ENCODE data around the gene SLC25A24.
"Not testable (repeated sequence)": the region's sequence is repeated elsewhere in the genome, so short reads cannot be mapped to it uniquely, and the experiment has no call there.

Gene SLC25A24

DNA sequence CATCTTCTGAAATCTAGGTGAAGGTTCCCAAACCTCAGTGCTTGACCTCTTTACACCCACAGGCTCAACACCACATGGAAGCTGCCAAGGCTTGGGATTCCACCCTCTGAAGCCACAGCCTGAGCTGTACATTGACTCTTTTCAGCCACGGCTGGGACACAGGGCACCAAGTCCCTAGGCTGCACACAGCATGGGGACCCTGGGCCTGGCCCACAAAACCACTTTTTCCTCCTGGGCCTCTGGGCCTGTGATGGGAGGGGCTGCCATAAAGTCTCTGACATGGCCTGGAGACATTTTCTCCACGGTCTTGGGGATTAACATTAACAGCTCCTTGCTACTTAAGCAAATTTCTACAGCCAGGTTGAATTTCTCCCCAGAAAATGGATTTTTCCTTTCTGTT lies 67.8 kb downstream of the SLC25A24 start:
- DNase-seq, result not testable (repeated sequence)

DNA sequence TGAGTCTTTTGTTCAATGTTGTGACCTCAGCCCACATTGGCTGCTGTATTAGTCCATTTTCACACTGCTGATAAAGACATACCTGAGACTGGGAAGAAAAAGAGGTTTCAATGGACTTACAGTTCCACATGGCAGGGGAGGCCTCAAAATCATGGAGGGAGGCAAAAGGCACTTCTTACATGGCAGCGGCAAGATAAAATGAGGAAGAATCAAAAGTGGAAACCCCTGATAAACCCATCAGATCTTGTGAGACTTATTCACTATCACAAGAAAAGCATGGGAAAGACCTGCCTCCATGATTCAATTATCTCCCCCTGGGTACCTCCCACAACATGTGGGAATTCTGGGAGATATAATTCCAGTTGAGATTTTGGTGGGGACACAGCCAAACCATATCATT lies 68.9 kb downstream of the SLC25A24 start:
- not testable (repeated sequence) for DNase-seq

GRCh38 chr1:108130794-108131193 lies 69.3 kb downstream of the SLC25A24 start:
- DNase-seq, result peak; percentile 76

DNA sequence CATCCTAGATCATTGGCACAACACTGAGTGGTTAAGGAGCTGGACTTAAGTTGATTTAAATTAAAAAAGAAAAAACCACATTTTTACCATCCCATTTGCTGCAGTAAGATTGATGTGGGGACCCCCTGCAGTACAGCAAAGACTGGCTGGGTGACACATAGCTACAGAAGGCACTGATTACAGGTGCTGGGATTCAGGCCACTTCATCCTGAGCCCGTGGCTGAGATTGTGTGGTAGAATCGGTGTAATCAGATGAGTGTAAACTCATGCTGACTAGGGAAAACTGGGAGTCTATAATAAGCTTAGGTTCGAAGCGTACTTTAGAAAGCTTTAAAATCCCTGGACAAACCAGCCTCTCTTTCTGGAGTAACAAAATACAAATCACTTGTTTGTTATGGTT lies 70.1 kb downstream of the SLC25A24 start:
- no peak for DNase-seq

- DNase-seq, result peak; percentile 71
Observed at GRCh38 chr1:108125312-108126138, 74.6 kb downstream of the SLC25A24 start.

- no peak for DNase-seq
Observed at GRCh38 chr1:108124622-108125311, 75.4 kb downstream of the SLC25A24 start.

GRCh38 chr1:108124023-108124422 lies 76.1 kb downstream of the SLC25A24 start:
- no peak for DNase-seq

- no peak for DNase-seq
Observed at GRCh38 chr1:108121358-108122143, 78.6 kb downstream of the SLC25A24 start.

DNA sequence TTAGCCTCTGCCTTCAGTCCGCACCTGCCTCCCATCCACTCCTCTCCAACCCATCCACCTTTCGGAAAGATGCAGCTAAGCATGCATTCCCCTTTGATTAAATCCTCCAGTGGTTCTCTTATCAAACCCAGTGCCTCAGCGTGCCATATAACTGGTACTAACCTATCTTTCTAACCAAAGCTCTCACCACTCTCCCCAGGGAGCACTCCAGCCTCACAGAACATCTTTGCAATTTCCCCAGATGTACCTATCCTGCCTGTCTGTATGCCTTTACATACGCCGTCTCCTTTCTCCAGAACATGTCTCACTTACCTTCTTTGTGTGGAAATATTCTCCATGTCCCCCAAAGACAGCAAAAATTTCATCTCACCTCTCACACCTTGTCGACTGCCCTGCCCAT lies 80.0 kb downstream of the SLC25A24 start:
- no peak for DNase-seq

GRCh38 chr1:108119500-108119899 lies 80.6 kb downstream of the SLC25A24 start:
- peak; percentile 6 for DNase-seq

DNA sequence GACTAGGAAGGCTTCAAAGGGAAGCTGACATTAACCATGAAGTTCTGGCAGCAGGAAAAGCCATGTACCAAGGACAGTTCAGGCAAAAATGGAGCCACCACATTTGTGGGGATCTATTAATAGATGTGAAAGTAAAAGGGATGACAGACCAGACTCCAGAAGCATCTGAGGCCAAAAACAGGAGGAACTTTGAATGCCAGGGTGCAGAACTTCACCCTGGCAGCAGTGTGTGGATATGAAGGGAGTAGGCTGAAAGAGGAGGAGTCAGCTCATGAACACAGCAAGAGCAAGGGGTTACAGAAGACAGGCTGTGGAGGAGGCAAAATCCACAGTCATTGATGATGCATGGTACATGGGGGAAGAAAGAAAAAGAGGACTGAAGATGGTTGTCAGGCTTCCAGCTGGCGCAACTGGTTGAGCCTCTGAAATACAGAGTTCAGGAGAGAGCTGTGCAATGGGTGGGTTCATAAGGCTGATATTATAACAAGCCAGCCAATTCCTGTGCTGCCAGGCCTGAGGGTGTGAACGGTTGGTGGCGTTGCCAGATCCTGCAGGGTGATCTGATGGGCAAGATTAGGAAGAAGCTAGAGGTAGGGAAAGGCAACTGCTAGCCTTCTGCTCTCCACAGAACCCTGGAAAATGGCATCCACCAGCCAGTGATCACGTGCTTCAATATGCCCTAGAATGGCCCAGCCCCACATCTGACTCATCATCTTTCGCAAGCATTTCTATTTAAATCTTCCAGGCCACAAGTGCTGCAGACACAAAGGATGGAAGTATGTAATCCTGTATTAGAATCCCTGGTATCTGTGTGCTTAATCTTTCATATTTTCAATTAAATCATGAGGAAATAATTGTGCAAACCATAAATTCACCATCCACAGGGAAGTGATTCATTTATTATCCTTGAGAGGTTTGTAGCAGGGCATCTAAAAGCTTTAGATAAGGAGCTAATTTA lies 81.9 kb downstream of the SLC25A24 start:
- no peak for DNase-seq

DNA sequence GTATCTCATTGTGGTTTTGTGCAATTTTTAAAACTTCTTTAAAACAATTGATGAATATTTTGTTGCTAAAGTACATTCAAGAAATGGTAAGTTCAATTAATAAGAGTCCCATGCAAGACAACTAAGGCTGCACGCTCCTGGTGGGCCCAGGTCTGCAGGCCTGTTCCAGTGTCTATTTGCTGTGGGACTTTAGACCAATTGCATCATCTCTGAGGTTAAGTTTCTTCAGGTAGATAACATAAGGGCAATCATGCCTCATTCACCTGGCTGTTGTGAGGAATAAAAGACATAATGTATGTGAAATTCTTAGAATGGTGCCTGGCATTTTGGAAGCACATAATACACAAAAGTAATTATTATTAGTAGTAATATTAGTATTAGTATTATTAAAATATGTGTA lies 82.9 kb downstream of the SLC25A24 start:
- DNase-seq, result no peak

DNA sequence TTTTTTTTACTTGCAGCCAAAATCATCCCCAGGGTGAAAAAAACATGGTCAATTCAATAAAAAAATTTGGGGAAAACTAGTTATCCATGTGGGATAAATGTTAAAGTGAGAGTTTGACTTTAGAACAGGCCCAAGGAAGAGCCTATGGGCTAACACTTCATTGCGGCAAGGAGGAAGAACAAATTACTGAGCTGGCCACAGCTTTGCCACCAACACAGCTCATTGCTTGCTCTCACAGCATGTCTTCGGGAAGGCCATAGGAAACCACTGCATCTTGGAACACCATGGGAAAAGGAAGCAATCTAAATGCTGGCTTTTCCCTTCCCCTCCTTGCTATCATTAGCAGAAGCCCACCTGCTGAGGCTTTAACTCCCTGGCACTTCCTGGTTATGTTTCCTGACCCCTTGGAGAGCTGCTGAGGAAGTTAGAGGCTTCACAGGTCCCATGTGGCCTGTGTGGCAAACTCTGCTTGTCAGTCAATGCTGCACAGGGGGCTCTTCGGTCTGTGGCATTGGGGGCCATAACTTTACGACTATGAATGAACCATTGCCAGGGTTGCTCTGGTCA lies 86.0 kb downstream of the SLC25A24 start:
- DNase-seq, result peak; percentile 40

GRCh38 chr1:108113496-108113895 lies 86.6 kb downstream of the SLC25A24 start:
- DNase-seq, result no peak

GRCh38 chr1:108109295-108109973 lies 90.7 kb downstream of the SLC25A24 start:
- no peak for DNase-seq

- DNase-seq, result no peak
Observed at GRCh38 chr1:108108119-108108518, 92.0 kb downstream of the SLC25A24 start.

GRCh38 chr1:108107658-108108057 lies 92.5 kb downstream of the SLC25A24 start:
- DNase-seq, result peak; percentile 50

GRCh38 chr1:108106775-108107174 lies 93.4 kb downstream of the SLC25A24 start:
- DNase-seq, result peak; percentile 7

- no peak for DNase-seq
Observed at GRCh38 chr1:108100148-108100547, 100.0 kb downstream of the SLC25A24 start.

DNA sequence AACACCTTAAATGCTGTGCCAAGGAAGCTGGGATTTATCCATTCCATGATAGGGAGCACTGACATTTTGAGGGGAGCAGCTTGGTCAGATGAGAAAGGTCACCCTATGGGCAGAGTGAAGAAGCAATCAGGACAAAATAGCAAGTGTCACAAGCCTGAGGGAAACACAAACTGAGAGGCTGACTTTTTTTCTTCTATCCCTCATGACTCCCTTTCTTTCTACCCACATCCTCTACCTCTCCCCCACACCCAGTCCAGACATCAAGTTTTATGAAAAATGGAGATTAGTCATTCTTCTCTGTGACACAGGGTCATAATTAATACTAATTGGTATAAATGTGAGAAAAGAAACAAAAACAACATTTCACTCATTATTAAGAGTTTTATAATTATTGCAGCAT lies 103.1 kb downstream of the SLC25A24 start:
- no peak for DNase-seq

- DNase-seq, result no peak
Observed at GRCh38 chr1:108096089-108096488, 104.1 kb downstream of the SLC25A24 start.

Data from GDM1 (cell line).